Neural progenitor cell (in vitro differentiated cells): ENCODE measurements around the gene CA10.

Experiments
- CTCF ChIP-seq: fragments of 200-600 bp; sonication (generic); IDR thresholded peaks from 2 replicates; pipeline ENCODE4 v1.5.1; 2017; ENCODE audit warnings: antibody characterized with exemption, mild to moderate bottlenecking
- EZH2 ChIP-seq: fragments of 200-600 bp; sonication (generic); IDR thresholded peaks from 2 replicates; pipeline ENCODE4 v1.6.1; 2017; ENCODE audit warnings: antibody characterized with exemption, mild to moderate bottlenecking, moderate library complexity
- EZH2phosphoT487 ChIP-seq: fragments of 200-600 bp; sonication (generic); IDR thresholded peaks from 2 replicates; pipeline ENCODE4 v1.6.1; 2017; ENCODE audit warnings: antibody characterized with exemption

DNA sequence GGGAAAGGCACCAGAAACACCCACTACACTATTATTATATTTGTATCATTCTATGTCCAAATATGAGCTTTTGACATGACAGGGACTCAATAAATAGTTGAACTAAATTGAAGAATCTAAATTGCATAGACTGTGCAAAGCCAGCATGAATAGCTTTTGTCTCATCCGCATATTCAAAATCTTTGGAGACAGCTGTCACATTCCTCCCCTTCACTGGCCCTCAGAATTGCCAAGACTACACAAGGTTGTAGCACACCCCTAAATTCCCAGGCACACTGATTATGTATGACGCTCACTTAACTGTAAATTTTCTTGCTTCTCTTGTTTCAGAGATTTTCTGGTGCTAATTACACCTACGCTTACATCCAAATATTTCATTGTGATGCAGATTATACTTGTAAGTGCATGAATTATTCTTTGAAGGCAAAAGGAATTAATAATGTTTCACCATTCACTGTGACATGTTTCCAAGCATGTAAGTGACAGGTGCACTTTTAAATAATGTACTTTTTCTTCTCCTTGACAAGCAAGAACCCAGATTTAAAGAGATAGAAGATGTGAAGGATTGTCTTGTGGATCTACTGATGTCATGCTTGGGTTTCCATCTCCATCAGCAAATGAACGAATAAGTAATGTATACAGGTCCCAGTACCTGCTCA is 47.5 kb downstream of the CA10 start:
- TF ChIP-seq CTCF = no peak
- no peak for TF ChIP-seq EZH2
- TF ChIP-seq EZH2phosphoT487 = no peak
